Measurements from ENCODE around the gene ROBO1.

DNA sequence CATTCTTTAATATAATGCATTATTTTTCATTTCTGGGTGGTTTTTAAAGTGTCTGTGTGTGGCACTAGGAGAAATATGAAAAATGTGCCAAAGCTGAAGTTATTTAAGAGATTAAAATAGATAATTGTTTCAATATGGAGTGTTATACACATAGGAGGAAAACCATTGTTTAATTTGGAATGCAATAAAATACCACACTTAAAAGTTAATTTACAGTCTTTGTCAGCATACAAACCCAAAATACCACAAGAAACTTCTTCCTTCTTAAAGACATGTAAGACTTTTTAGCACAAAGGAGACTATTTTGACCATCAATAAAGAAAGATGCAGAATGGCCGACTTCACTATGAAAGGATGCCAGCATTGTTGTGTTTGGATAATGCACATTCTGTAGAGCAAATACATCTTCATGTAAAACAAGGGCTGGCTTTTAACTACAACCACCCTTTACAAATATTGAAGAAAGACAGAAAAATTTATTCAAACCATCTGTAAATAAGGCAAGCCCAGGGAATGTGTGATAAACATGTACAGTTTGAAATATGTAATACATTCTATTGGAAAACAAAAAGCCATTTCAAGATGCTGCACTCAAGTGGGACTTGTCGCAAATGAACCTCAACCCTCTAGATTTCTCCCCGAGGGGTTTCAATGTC is 1146.6 kb downstream of the ROBO1 start:
- TF ChIP-seq L3MBTL2 (conservative IDR thresholded peaks at IDR 0.05) (no peak), FOXA1 (IDR thresholded peaks at IDR 0.05) (no peak), TARDBP (IDR thresholded peaks at IDR 0.05) (no peak), SP1 (IDR thresholded peaks at IDR 0.05) (no peak), ARNT (IDR thresholded peaks at IDR 0.05) (no peak), ELF4 (IDR thresholded peaks at IDR 0.05) (no peak), HDGF (IDR thresholded peaks at IDR 0.05; ENCODE audit: borderline replicate concordance) (no peak), ZNF384 (IDR thresholded peaks at IDR 0.05) (no peak), FOXK2 (IDR thresholded peaks at IDR 0.05) (no peak), BHLHE40 (IDR thresholded peaks at IDR 0.05; ENCODE audit: borderline replicate concordance) (no peak), NFRKB (IDR thresholded peaks at IDR 0.05) (no peak)
- TF ChIP-seq, protein P1, sequence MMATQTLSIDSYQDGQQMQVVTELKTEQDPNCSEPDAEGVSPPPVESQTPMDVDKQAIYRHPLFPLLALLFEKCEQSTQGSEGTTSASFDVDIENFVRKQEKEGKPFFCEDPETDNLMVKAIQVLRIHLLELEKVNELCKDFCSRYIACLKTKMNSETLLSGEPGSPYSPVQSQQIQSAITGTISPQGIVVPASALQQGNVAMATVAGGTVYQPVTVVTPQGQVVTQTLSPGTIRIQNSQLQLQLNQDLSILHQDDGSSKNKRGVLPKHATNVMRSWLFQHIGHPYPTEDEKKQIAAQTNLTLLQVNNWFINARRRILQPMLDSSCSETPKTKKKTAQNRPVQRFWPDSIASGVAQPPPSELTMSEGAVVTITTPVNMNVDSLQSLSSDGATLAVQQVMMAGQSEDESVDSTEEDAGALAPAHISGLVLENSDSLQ (IDR thresholded peaks at IDR 0.05) = no peak
